ENCODE results near the gene ACTL6B. TPM values are rescaled to one million over a fixed set of nuclear protein-coding genes. Genes with fewer than 3 reads are reported as not detected.

The ACTL6B gene
- total RNA-seq, 6 experiments from 2014 or later = not detected

DNA sequence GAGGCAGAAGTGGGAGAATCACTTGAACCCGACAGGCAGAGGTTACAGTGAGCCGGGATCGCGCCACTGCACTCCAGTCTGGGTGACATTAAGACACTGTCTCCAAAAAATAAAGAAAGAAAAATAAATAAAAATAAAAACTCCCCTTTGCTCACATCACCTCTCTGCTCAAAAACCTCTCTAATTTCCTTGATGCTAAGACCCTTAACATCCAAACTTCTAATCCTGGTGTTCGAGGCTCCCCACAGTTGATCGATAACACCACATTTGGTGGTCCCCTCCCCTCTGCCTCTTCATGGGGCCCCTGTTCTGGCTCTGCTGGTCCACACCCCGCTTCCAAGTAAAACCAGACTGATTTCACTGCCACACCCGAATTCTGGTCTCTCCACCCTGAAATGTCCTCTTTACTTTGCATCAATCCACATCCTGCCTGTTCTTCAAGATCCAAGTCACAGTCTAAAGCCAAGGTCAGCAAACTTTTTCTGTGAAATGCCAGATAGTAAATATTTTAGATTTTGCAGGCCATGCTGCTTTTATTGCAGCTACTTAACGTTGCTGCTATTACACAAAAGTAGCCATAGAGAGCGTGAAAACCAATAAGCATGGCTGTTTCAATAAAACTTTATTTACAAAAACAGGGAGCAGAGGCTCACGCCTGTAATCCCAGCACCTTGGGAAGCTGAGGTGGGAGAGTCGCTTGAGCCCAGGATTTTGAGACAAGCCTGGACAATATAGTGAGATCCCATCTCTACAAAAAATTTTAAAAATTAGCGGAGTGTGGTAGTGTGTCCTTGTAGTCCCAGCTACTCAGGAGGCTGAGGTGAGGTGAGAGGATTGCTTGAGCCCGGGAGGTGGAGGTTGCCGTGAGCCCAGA is 32.1 kb downstream of the ACTL6B start:
- peaks cover 10% of the 10 kb centered on the region for H3K27me3 Mint-ChIP-seq (ENCODE audit: insufficient read depth)
- no peak for DNase-seq
- H3K27ac Mint-ChIP-seq = no peak overlapping the region
- no peaks in the 10 kb centered on the region for H3K36me3 Mint-ChIP-seq (ENCODE audit: low read depth)
- H3K9me3 Mint-ChIP-seq = no peaks in the 10 kb centered on the region
- H3K4me3 Mint-ChIP-seq = no peak overlapping the region
- TF ChIP-seq, protein P1, sequence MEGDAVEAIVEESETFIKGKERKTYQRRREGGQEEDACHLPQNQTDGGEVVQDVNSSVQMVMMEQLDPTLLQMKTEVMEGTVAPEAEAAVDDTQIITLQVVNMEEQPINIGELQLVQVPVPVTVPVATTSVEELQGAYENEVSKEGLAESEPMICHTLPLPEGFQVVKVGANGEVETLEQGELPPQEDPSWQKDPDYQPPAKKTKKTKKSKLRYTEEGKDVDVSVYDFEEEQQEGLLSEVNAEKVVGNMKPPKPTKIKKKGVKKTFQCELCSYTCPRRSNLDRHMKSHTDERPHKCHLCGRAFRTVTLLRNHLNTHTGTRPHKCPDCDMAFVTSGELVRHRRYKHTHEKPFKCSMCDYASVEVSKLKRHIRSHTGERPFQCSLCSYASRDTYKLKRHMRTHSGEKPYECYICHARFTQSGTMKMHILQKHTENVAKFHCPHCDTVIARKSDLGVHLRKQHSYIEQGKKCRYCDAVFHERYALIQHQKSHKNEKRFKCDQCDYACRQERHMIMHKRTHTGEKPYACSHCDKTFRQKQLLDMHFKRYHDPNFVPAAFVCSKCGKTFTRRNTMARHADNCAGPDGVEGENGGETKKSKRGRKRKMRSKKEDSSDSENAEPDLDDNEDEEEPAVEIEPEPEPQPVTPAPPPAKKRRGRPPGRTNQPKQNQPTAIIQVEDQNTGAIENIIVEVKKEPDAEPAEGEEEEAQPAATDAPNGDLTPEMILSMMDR (IDR thresholded peaks at IDR 0.05) = no peak
- H3K4me1 Mint-ChIP-seq (ENCODE audit: low read depth) = no peaks in the 10 kb centered on the region; the same call in 1 of the 2 replicates

DNA sequence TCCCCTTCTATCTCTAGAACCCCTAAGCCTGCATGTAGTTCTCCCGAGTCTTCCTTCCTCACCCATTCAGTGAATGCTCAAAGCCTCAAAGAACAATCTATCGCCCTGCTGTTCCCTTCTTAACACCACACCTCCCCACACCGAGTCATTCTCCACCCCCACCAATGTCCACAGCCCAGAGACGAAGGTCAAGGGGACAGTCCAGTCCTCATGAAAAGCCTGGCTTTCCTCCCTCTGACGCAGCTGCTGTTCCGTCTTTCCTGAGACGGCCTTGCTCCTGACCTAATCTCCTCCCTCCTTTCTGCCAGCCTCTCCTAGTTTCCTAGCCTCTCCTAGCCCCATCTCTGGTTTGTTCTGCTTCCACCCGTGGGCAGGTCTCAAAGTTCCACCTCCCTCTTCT is 34.7 kb downstream of the ACTL6B start:
- TF ChIP-seq, protein P1 (IDR thresholded peaks at IDR 0.05) = no peak
- H3K36me3 Mint-ChIP-seq (ENCODE audit: low read depth) = no peaks in the 10 kb centered on the region
- H3K9me3 Mint-ChIP-seq = no peaks in the 10 kb centered on the region
- H3K27me3 Mint-ChIP-seq (ENCODE audit: insufficient read depth) = peaks cover 9% of the 10 kb centered on the region
- no peaks in the 10 kb centered on the region; the same call in 1 of the 2 replicates for H3K4me1 Mint-ChIP-seq (ENCODE audit: low read depth)
- no peak overlapping the region for H3K4me3 Mint-ChIP-seq
- H3K27ac Mint-ChIP-seq = no peak overlapping the region
- DNase-seq = no peak

DNA sequence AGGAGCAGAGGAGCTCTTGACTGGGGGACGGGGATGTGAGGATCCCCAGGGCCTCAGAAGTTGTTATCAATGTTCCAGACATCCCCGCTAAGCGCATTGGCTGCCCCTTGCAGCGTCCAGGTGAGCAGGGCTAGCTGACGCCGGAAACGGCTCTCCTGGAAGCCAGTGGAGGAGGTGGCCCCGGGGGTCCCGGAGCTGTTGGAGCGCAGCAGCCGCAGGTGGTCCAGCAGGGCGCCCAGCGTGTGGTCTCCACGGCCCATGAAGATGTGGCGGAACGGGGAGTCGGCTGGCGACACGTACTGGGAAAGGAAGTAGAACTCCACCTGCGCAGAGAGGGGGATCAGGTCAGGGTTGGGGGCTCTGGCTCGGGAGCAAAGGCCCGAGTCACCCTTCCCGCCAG is 35.4 kb downstream of the ACTL6B start:
- no peaks in the 10 kb centered on the region for H3K4me1 Mint-ChIP-seq (ENCODE audit: low read depth)
- no peak overlapping the region for H3K27ac Mint-ChIP-seq
- DNase-seq = no peak
- no peaks in the 10 kb centered on the region for H3K36me3 Mint-ChIP-seq (ENCODE audit: low read depth)
- peaks cover 5% of the 10 kb centered on the region for H3K27me3 Mint-ChIP-seq (ENCODE audit: insufficient read depth)
- TF ChIP-seq, protein P1 (IDR thresholded peaks at IDR 0.05) = no peak
- no peaks in the 10 kb centered on the region for H3K9me3 Mint-ChIP-seq
- H3K4me3 Mint-ChIP-seq = no peak overlapping the region

DNA sequence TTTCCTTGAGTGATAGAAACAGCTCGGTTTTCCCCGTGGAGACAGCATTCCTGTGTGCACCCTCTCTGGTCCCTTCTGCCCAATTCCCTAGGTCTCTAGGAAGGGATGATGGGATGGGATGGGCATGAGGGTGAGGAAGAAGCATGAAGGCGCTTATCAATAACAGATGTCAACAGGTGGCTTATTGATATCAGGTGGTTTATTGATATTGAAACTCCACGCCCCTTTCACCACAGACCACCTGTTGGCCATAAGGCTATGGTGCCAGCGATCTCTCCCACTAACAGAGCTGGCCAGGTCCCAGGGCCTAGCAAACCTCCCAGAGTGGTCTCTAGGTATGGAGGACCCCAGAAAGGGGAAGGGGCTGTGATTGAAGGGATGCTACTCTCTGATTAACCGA is 36.0 kb downstream of the ACTL6B start:
- no peak overlapping the region for H3K27ac Mint-ChIP-seq
- peaks cover 5% of the 10 kb centered on the region for H3K27me3 Mint-ChIP-seq (ENCODE audit: insufficient read depth)
- no peaks in the 10 kb centered on the region for H3K36me3 Mint-ChIP-seq (ENCODE audit: low read depth)
- H3K9me3 Mint-ChIP-seq = no peaks in the 10 kb centered on the region
- H3K4me3 Mint-ChIP-seq = no peak overlapping the region
- no peak for DNase-seq
- no peaks in the 10 kb centered on the region for H3K4me1 Mint-ChIP-seq (ENCODE audit: low read depth)
- TF ChIP-seq, protein P1 (IDR thresholded peaks at IDR 0.05) = no peak

DNA sequence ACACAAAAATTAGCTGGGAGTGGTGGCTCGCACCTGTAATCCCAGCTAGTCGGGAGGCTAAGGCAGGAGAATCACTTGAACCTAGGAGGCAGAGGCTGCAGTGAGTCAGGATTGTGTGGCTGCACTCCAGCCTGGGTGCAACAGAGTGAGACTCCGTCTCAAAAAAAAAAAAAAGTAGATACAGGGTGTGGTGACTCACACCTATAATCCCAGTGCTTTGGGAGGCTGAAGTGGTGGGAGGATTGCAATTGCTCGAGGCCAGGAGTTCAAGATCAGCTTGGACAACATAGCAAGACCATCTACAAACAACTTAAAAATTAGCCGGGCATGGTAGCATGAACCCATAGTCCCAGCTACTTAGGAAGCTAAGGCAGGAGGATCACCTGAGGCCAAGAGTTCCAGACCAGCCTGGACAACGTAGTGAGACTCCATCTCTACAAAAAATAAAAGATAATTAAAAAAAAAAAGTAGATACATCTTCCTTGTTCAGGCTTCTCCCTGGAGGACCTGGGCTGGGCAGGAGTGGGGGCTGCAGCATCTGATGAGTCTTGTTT is 41.9 kb downstream of the ACTL6B start:
- Mint-ChIP-seq H3K9me3 (no peaks in the 10 kb centered on the region), H3K36me3 (ENCODE audit: low read depth) (peaks cover 5% of the 10 kb centered on the region; the same call in 1 of the 2 replicates), H3K4me3 (no peak overlapping the region), H3K27me3 (ENCODE audit: insufficient read depth) (peaks cover 1% of the 10 kb centered on the region), H3K27ac (no peak overlapping the region), H3K4me1 (ENCODE audit: low read depth) (peaks cover 16% of the 10 kb centered on the region)
- DNase-seq = no peak
- TF ChIP-seq, protein P1 (IDR thresholded peaks at IDR 0.05) = no peak

Data from HFFc6 (cell line).